PC-9 (cell line): ENCODE measurements around the gene GABRB2. TPM values are rescaled to one million over a fixed set of nuclear protein-coding genes. Genes with fewer than 3 reads are reported as not detected.

Experiments
- BruUV-seq: library from RNA; stranded (reverse); fragments of 400-500 nt; replicated peaks from 2 replicates; lab custom pipeline; 2021; lab: Mats Ljungman, UMichigan
- CTCF ChIA-PET: fragments of 300-600 bp; sonication (Branson Sonifier 250); formaldehyde crosslinking; loops from one replicate; lab custom pipeline; 2022; ENCODE audit warnings: antibody characterized with exemption; lab: Charles Lee
- POLR2A ChIA-PET: fragments of 300-600 bp; sonication (Branson Sonifier 250); formaldehyde crosslinking; loops from one replicate; lab custom pipeline; 2022; ENCODE audit warnings: antibody characterized with exemption; ENCODE audit not compliant: unreplicated experiment; lab: Charles Lee
- DNase-seq, 2 experiments: peaks; one replicate each; pipeline versions ENCODE4 v3.0.0 to v3.0.0-alpha.2; 2015 to 2022; ENCODE audit warnings: mixed read lengths in 1 of 2
- H2AFZ ChIP-seq: fragments of 200-600 bp; sonication (generic); 2 replicates; pipeline ENCODE4 v1.8.1; 2017; ENCODE audit warnings: antibody characterized with exemption
- H3F3A ChIP-seq: fragments of 200-600 bp; sonication (generic); 2 replicates; pipeline ENCODE4 v1.8.1; 2017; ENCODE audit warnings: antibody characterized with exemption, mild to moderate bottlenecking, low read depth; ENCODE audit not compliant: insufficient read depth
- H3K27ac ChIP-seq: fragments of 200-600 bp; sonication (generic); 2 replicates; pipeline ENCODE4 v1.6.1; 2016; ENCODE audit warnings: mixed run types
- H3K27me3 ChIP-seq: fragments of 200-600 bp; sonication (generic); 2 replicates; pipeline ENCODE4 v1.6.1; 2016; ENCODE audit warnings: low read depth, mixed run types; ENCODE audit not compliant: insufficient read depth
- H3K36me3 ChIP-seq: fragments of 200-600 bp; sonication (generic); 2 replicates; pipeline ENCODE4 v1.6.1; 2016; ENCODE audit warnings: low read depth, mixed run types
- H3K4me1 ChIP-seq: fragments of 200-600 bp; sonication (generic); replicated peaks from 2 replicates; pipeline ENCODE4 v1.6.1; 2016; ENCODE audit warnings: mixed run types; ENCODE audit not compliant: insufficient read depth
- H3K4me2 ChIP-seq: fragments of 200-600 bp; sonication (generic); 2 replicates; pipeline ENCODE4 v1.6.1; 2017; ENCODE audit warnings: mixed run types
- H3K4me3 ChIP-seq: fragments of 200-600 bp; sonication (generic); 2 replicates; pipeline ENCODE4 v1.6.1; 2016; ENCODE audit warnings: mixed run types
- H3K79me2 ChIP-seq: fragments of 200-600 bp; sonication (generic); 2 replicates; pipeline ENCODE4 v1.6.1; 2017; ENCODE audit warnings: low read depth, mixed run types
- H3K9me2 ChIP-seq: fragments of 200-600 bp; sonication (generic); 2 replicates; pipeline ENCODE4 v1.8.1; 2017; ENCODE audit warnings: mild to moderate bottlenecking; ENCODE audit not compliant: insufficient read depth
- H3K9me3 ChIP-seq: fragments of 200-600 bp; sonication (generic); 2 replicates; pipeline ENCODE4 v1.8.1; 2016; ENCODE audit warnings: low read depth; ENCODE audit not compliant: insufficient read depth
- H4K20me1 ChIP-seq: fragments of 200-600 bp; sonication (generic); 2 replicates; pipeline ENCODE4 v1.8.1; 2017; ENCODE audit not compliant: insufficient read depth
- CTCF ChIP-seq: fragments of 200-600 bp; sonication (generic); conservative IDR thresholded peaks from 2 replicates; pipeline ENCODE4 v1.6.1; 2017; ENCODE audit warnings: mixed run types, antibody characterized with exemption, mild to moderate bottlenecking, moderate library complexity
- EZH2 ChIP-seq: fragments of 200-600 bp; sonication (generic); IDR thresholded peaks from 2 replicates; pipeline ENCODE4 v1.8.0; 2017; ENCODE audit warnings: antibody characterized with exemption, low read depth
- intact Hi-C: fragments of 100-400 bp; cut with micrococcal nuclease; formaldehyde crosslinking; loops from one replicate; pipeline ENCODE4 v1.10.0; 2022; ENCODE audit not compliant: unreplicated experiment
- total RNA-seq: library from RNA; stranded (reverse); gene quantifications from 2 replicates; pipeline ENCODE4 v1.2.3, GENCODE V29; 2021

Gene GABRB2
- total RNA-seq, 1 experiment from 2014 or later = not detected

GRCh38 chr5:161286066-161286655, 260.4 kb downstream of the GABRB2 start:
- Histone ChIP-seq H3K27me3 (no peaks in the 10 kb centered on the region), H3K9me2 (no peaks in the 10 kb centered on the region), H3K4me2 (no peak overlapping the region), H3K4me1 (no peaks in the 10 kb centered on the region), H3K9me3 (no peaks in the 10 kb centered on the region), H4K20me1 (no peaks in the 10 kb centered on the region), H3K27ac (no peak overlapping the region), H3K4me3 (no peak overlapping the region), H3K79me2 (no peaks in the 10 kb centered on the region), H3F3A (no peaks in the 10 kb centered on the region), H2AFZ (no peak overlapping the region), H3K36me3 (no peaks in the 10 kb centered on the region)
- TF ChIP-seq EZH2 = no peak
- TF ChIP-seq CTCF = no peak
- no TSS peak for BruUV-seq
- CTCF ChIA-PET = no interaction called here
- intact Hi-C loops = no loop called here
- POLR2A ChIA-PET = no interaction called here
- no peak for DNase-seq

- intact Hi-C loops = no loop called here
- no peak for TF ChIP-seq EZH2
- no peak for TF ChIP-seq CTCF
Observed at GRCh38 chr5:161284445-161284844, 262.1 kb downstream of the GABRB2 start.

GRCh38 chr5:161283296-161283695, 263.2 kb downstream of the GABRB2 start:
- TF ChIP-seq EZH2 (no peak), CTCF (no peak)
- H3K9me2 ChIP-seq = no peaks in the 10 kb centered on the region
- DNase-seq = no peak
- H3K4me2 ChIP-seq = no peak overlapping the region
- H3K4me3 ChIP-seq = no peak overlapping the region
- H3K4me1 ChIP-seq = no peaks in the 10 kb centered on the region
- no peaks in the 10 kb centered on the region for H3K27me3 ChIP-seq
- intact Hi-C loops = no loop called here
- ChIA-PET POLR2A (no interaction called here), CTCF (no interaction called here)
- H3K79me2 ChIP-seq = no peaks in the 10 kb centered on the region
- no peaks in the 10 kb centered on the region for H3K9me3 ChIP-seq
- no peaks in the 10 kb centered on the region for H3F3A ChIP-seq
- no peak overlapping the region for H3K27ac ChIP-seq
- H2AFZ ChIP-seq = no peak overlapping the region
- BruUV-seq = no TSS peak
- H3K36me3 ChIP-seq = no peaks in the 10 kb centered on the region
- H4K20me1 ChIP-seq = no peaks in the 10 kb centered on the region

More at GRCh38 chr5:161284445-161284844, 262.1 kb downstream of the GABRB2 start:
- H2AFZ ChIP-seq = no peak overlapping the region
- no peak overlapping the region for H3K4me2 ChIP-seq
- ChIA-PET POLR2A (no interaction called here), CTCF (no interaction called here)
- H3K9me3 ChIP-seq = no peaks in the 10 kb centered on the region
- H3K79me2 ChIP-seq = no peaks in the 10 kb centered on the region
- no peaks in the 10 kb centered on the region for H3K27me3 ChIP-seq
- BruUV-seq = no TSS peak
- H3K27ac ChIP-seq = no peak overlapping the region
- no peak overlapping the region for H3K4me3 ChIP-seq
- no peaks in the 10 kb centered on the region for H3K4me1 ChIP-seq
- H3K9me2 ChIP-seq = no peaks in the 10 kb centered on the region
- no peaks in the 10 kb centered on the region for H3F3A ChIP-seq
- H3K36me3 ChIP-seq = no peaks in the 10 kb centered on the region
- DNase-seq = no peak
- H4K20me1 ChIP-seq = no peaks in the 10 kb centered on the region
